Dermis blood vessel endothelial cell (primary cell): Measurements from ENCODE around the gene LCP2. TPM values are rescaled to one million over a fixed set of nuclear protein-coding genes. Genes with fewer than 3 reads are reported as not detected.

Experiments used
- DNase-seq: peaks from one replicate; pipeline ENCODE4 v3.0.0; 2010
- total RNA-seq: library from RNA; depleted of rRNA; stranded (reverse); fragments of >200 nt; gene quantifications from 2 replicates; pipeline ENCODE4 v1.2.3, GENCODE V29; 2014

The LCP2 gene
- total RNA-seq, 1 donor from 2014 or later: 2.4 TPM

GRCh38 chr5:170211575-170212334, 85.8 kb downstream of the LCP2 start:
- no peak for DNase-seq

- no peak for DNase-seq
These were observed 90.6 kb downstream of the LCP2 start for GRCh38 chr5:170206958-170207357.

DNA sequence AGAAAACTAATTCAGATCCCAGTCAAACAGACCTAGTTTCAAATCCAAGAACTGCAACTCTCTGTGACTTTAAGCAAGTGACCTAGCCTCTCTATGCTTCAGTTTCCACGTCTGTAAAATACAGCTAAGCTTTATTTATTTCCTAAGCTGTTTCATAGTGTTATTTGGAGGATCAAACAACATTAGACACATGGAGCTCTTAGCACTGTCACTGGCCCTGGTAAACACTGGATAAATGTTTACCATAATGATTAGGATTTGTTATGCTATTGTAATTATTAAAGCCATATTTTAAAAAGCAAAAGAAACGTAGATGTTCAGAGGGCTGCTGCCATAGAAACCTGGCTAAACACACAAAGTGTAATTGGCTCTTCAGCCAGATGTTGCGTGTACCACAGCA, 91.4 kb downstream of the LCP2 start:
- no peak for DNase-seq

GRCh38 chr5:170204202-170204601, 93.4 kb downstream of the LCP2 start:
- no peak for DNase-seq

- DNase-seq: no peak
These were observed 95.5 kb downstream of the LCP2 start for GRCh38 chr5:170202117-170202516.

- DNase-seq: no peak
These were observed 96.3 kb downstream of the LCP2 start for GRCh38 chr5:170201311-170201710.

DNA sequence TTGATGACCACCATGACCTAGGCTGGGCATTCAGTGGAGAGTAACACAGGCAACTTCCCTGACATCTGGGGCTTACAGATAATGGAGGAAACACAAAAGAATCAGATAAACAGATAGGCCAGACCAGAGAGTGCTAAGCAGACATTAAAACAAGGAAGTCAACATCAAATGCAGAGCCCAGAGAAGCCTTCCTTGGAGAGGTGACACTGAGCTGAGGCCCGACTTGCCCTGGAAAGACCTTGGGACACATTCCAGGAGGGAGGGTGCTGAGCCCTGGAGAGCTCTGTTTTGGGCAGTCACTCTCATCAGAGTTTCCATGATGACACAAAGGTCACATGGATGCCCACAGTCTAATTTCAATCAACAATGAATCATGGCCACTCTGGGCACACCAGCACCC, 96.7 kb downstream of the LCP2 start:
- no peak for DNase-seq

Other genes starting within 250 kb of the LCP2 start
- gene FOXI1, start 191.9 kb downstream of the LCP2 start, total RNA-seq: not detected in 2 replicates
- not detected in 2 replicates for gene C5orf58, start 64.8 kb downstream of the LCP2 start, total RNA-seq
- not detected in 2 replicates for gene KCNMB1, start 91.6 kb upstream of the LCP2 start, total RNA-seq
- 20.8 and 24.1 TPM in 2 replicates for gene KCNIP1, start 206.2 kb upstream of the LCP2 start, total RNA-seq